Measurements from ENCODE around the gene SSRP1.

The SSRP1 gene

DNA sequence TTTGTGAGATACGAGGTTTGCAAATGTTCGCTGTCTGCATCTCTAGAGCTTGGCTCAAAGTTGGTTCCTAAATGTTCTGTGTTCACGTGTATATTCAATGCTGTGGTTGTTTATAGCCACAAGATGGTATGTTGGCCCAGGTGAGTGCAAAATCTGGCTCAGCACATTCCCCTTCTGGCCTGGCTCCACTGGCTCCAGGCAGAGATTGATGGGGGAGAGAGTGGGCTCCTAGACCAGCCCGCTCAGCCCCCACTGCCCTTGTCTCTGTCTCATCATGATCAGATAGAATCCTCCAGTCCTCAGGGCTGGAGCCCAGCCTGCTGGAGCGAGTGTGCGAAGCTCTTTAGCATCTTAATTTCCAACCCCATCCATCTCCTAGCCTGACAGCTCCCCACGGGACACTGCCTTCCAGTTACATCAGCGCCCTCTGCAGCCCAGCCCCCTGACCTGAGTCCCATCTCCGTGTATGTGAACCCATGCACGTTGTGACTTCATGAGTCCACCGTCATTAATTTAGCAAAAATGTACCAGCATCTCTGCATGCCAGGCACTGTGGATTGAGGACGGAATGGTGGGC lies 4.4 kb upstream of the SSRP1 start:
- TF ChIP-seq, protein P1, sequence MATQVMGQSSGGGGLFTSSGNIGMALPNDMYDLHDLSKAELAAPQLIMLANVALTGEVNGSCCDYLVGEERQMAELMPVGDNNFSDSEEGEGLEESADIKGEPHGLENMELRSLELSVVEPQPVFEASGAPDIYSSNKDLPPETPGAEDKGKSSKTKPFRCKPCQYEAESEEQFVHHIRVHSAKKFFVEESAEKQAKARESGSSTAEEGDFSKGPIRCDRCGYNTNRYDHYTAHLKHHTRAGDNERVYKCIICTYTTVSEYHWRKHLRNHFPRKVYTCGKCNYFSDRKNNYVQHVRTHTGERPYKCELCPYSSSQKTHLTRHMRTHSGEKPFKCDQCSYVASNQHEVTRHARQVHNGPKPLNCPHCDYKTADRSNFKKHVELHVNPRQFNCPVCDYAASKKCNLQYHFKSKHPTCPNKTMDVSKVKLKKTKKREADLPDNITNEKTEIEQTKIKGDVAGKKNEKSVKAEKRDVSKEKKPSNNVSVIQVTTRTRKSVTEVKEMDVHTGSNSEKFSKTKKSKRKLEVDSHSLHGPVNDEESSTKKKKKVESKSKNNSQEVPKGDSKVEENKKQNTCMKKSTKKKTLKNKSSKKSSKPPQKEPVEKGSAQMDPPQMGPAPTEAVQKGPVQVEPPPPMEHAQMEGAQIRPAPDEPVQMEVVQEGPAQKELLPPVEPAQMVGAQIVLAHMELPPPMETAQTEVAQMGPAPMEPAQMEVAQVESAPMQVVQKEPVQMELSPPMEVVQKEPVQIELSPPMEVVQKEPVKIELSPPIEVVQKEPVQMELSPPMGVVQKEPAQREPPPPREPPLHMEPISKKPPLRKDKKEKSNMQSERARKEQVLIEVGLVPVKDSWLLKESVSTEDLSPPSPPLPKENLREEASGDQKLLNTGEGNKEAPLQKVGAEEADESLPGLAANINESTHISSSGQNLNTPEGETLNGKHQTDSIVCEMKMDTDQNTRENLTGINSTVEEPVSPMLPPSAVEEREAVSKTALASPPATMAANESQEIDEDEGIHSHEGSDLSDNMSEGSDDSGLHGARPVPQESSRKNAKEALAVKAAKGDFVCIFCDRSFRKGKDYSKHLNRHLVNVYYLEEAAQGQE (IDR thresholded peaks at IDR 0.05; ENCODE audit: low read depth): no peak
- peak; percentile 31 for TF ChIP-seq RAD21 (IDR thresholded peaks at IDR 0.05; ENCODE audit: low read depth)

DNA sequence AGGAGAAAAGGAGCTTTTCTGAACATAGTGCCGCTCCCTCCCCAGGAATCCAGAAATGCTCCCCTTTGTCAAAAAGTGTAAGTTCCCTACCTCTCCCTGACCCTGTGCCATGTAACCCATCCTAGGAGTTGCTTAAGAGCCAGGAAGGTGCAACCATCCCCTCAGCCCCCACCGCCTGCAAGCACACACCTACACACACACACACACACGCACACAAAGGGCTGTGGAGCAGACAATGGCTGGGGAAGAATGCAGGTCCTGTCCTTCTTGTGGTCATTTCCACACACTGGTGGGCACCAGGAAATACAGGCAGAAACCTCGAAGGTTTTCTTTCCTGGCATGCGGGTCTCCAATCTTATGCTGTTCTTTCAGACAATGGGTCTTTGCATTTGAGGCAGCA lies 3.6 kb upstream of the SSRP1 start:
- no peak for TF ChIP-seq CREB1 (IDR thresholded peaks at IDR 0.05; ENCODE audit: low read depth)
- TF ChIP-seq FOXM1 (IDR thresholded peaks at IDR 0.05; ENCODE audit: borderline replicate concordance, low read depth): no peak
- no peak for TF ChIP-seq TAF1 (IDR thresholded peaks at IDR 0.05; ENCODE audit: low read depth)
- TF ChIP-seq ZBTB7A (IDR thresholded peaks at IDR 0.05; ENCODE audit: low read depth): no peak
- TF ChIP-seq, protein P2, sequence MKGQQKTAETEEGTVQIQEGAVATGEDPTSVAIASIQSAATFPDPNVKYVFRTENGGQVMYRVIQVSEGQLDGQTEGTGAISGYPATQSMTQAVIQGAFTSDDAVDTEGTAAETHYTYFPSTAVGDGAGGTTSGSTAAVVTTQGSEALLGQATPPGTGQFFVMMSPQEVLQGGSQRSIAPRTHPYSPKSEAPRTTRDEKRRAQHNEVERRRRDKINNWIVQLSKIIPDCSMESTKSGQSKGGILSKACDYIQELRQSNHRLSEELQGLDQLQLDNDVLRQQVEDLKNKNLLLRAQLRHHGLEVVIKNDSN (IDR thresholded peaks at IDR 0.05): no peak
- no peak for TF ChIP-seq EP300 (IDR thresholded peaks at IDR 0.05; ENCODE audit: borderline replicate concordance)
- TF ChIP-seq TEAD4 (IDR thresholded peaks at IDR 0.05): no peak
- TF ChIP-seq NFIC (IDR thresholded peaks at IDR 0.05): no peak
- TF ChIP-seq, protein P1 (IDR thresholded peaks at IDR 0.05; ENCODE audit: low read depth): no peak
- no peak for TF ChIP-seq YY1 (IDR thresholded peaks at IDR 0.05; ENCODE audit: low read depth)
- no peak for TF ChIP-seq EGR1 (IDR thresholded peaks at IDR 0.05)
- no peak for TF ChIP-seq CEBPB (IDR thresholded peaks at IDR 0.05)

DNA sequence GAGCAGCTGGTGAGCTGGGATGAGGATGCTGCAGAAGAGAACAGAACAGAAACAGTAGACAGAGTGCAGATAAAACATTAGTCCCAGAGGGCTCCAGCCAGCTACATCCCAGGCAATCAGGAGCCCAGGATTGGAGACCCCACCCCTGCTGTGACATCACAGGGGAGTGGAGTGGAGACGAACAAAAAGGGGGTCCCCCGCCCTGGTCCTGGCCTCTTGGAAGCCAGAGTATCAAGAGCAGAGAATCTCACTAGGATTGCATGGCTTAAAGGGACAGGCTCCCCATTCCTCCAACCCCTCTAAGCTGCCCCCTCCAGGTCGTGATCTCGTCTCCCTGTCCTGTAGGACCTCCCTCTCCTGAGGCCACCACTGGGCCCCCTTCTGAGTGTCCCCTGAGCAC lies 2.5 kb upstream of the SSRP1 start, which contains the start of gene P2RX3:
Gene P2RX3, plus strand, starts transcription at position 211 of the 400 bp plus-strand sequence. CDS start 199 bp downstream, outside the sequence.
- TF ChIP-seq RAD21 (IDR thresholded peaks at IDR 0.05; ENCODE audit: low read depth) (no peak), FOXM1 (IDR thresholded peaks at IDR 0.05; ENCODE audit: borderline replicate concordance, low read depth) (no peak), EP300 (IDR thresholded peaks at IDR 0.05; ENCODE audit: borderline replicate concordance) (no peak), NFIC (IDR thresholded peaks at IDR 0.05) (no peak), TEAD4 (IDR thresholded peaks at IDR 0.05) (no peak), CREB1 (IDR thresholded peaks at IDR 0.05; ENCODE audit: low read depth) (no peak), TAF1 (IDR thresholded peaks at IDR 0.05; ENCODE audit: low read depth) (no peak), TCF12 (IDR thresholded peaks at IDR 0.05; ENCODE audit: low read depth) (no peak), CEBPB (IDR thresholded peaks at IDR 0.05) (no peak), ZBTB7A (IDR thresholded peaks at IDR 0.05; ENCODE audit: low read depth) (no peak), EGR1 (IDR thresholded peaks at IDR 0.05) (no peak), YY1 (IDR thresholded peaks at IDR 0.05; ENCODE audit: low read depth) (no peak)
- TF ChIP-seq, protein P3, sequence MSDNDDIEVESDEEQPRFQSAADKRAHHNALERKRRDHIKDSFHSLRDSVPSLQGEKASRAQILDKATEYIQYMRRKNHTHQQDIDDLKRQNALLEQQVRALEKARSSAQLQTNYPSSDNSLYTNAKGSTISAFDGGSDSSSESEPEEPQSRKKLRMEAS (IDR thresholded peaks at IDR 0.05): no peak
- TF ChIP-seq, protein P1 (IDR thresholded peaks at IDR 0.05; ENCODE audit: low read depth): no peak
- TF ChIP-seq, protein P2 (IDR thresholded peaks at IDR 0.05): no peak

DNA sequence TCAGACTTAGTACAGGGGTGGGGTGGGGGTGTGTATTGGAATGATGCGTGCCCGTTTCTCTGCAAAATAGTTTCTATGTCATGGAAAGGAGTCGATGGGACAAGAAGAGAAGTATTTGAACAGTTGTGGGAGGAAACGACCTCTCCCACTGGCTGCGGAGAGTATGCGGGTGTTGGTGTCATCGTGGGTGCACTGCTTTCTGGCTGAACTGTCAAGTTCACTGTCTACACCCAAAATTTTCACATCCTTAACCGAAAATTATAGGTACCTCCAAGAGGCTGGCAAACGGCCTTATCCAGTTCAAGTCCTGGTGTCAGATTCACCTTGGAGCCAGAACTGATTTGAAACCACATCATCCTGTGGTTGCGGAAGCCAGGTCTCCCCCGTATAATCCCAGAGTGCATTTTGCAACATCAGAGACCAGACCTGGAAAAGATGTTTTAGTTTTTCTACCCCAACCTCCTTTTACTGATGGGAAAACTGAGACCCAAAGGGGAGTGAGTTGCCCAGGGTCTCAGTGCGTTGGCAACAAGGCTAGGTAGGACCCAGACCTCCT lies 497 bp upstream of the SSRP1 start:
- TF ChIP-seq TEAD4 (IDR thresholded peaks at IDR 0.05) (no peak), EP300 (IDR thresholded peaks at IDR 0.05; ENCODE audit: borderline replicate concordance) (no peak), CREB1 (IDR thresholded peaks at IDR 0.05; ENCODE audit: low read depth) (no peak), FOXM1 (IDR thresholded peaks at IDR 0.05; ENCODE audit: borderline replicate concordance, low read depth) (no peak), CEBPB (IDR thresholded peaks at IDR 0.05) (no peak), TCF12 (IDR thresholded peaks at IDR 0.05; ENCODE audit: low read depth) (no peak), ZBTB7A (IDR thresholded peaks at IDR 0.05; ENCODE audit: low read depth) (no peak), YY1 (IDR thresholded peaks at IDR 0.05; ENCODE audit: low read depth) (no peak), RAD21 (IDR thresholded peaks at IDR 0.05; ENCODE audit: low read depth) (no peak), NFIC (IDR thresholded peaks at IDR 0.05) (no peak), TAF1 (IDR thresholded peaks at IDR 0.05; ENCODE audit: low read depth) (no peak), EGR1 (IDR thresholded peaks at IDR 0.05) (no peak)
- TF ChIP-seq, protein P1 (IDR thresholded peaks at IDR 0.05; ENCODE audit: low read depth): no peak
- TF ChIP-seq, protein P2 (IDR thresholded peaks at IDR 0.05): no peak
- TF ChIP-seq, protein P3 (IDR thresholded peaks at IDR 0.05): no peak

All from Ishikawa (cell line).